ENCODE results near the gene ADA.

ADA gene

GRCh38 chr20:44664131-44664530, 12.6 kb upstream of the ADA start:
- no peak for TF ChIP-seq SIN3A (IDR thresholded peaks at IDR 0.05; ENCODE audit: borderline replicate concordance, insufficient read depth, low read length)
- TF ChIP-seq TAF1 (IDR thresholded peaks at IDR 0.05; ENCODE audit: borderline replicate concordance, insufficient read depth, low read length): no peak
- TF ChIP-seq FOXP2 (optimal IDR thresholded peaks at IDR 0.05; ENCODE audit: borderline replicate concordance, extremely low read depth, extremely low read length, insufficient read depth): no peak
- no peak for TF ChIP-seq POLR2AphosphoS5 (IDR thresholded peaks at IDR 0.05; ENCODE audit: low read depth, low read length)
- no peak for TF ChIP-seq REST (IDR thresholded peaks at IDR 0.05; ENCODE audit: insufficient read depth in 1 of 2, low read depth in 2 of 2, low read length in 2 of 2)

- TF ChIP-seq FOXP2 (optimal IDR thresholded peaks at IDR 0.05; ENCODE audit: borderline replicate concordance, extremely low read depth, extremely low read length, insufficient read depth) (no peak), TAF1 (IDR thresholded peaks at IDR 0.05; ENCODE audit: borderline replicate concordance, insufficient read depth, low read length) (no peak), SIN3A (IDR thresholded peaks at IDR 0.05; ENCODE audit: borderline replicate concordance, insufficient read depth, low read length) (no peak), POLR2AphosphoS5 (IDR thresholded peaks at IDR 0.05; ENCODE audit: low read depth, low read length) (no peak), REST (IDR thresholded peaks at IDR 0.05; ENCODE audit: insufficient read depth in 1 of 2, low read depth in 2 of 2, low read length in 2 of 2) (no peak)
Measured at GRCh38 chr20:44662261-44662660, 10.8 kb upstream of the ADA start.

- TF ChIP-seq TAF1 (IDR thresholded peaks at IDR 0.05; ENCODE audit: borderline replicate concordance, insufficient read depth, low read length): no peak
- no peak for TF ChIP-seq SIN3A (IDR thresholded peaks at IDR 0.05; ENCODE audit: borderline replicate concordance, insufficient read depth, low read length)
- no peak for TF ChIP-seq FOXP2 (optimal IDR thresholded peaks at IDR 0.05; ENCODE audit: borderline replicate concordance, extremely low read depth, extremely low read length, insufficient read depth)
Measured at GRCh38 chr20:44660581-44660980, 9.1 kb upstream of the ADA start.

GRCh38 chr20:44659931-44660330, 8.4 kb upstream of the ADA start:
- no peak for TF ChIP-seq SIN3A (IDR thresholded peaks at IDR 0.05; ENCODE audit: borderline replicate concordance, insufficient read depth, low read length)

- TF ChIP-seq REST (IDR thresholded peaks at IDR 0.05; ENCODE audit: insufficient read depth in 1 of 2, low read depth in 2 of 2, low read length in 2 of 2): no peak
- TF ChIP-seq POLR2AphosphoS5 (IDR thresholded peaks at IDR 0.05; ENCODE audit: low read depth, low read length): no peak
- TF ChIP-seq TAF1 (IDR thresholded peaks at IDR 0.05; ENCODE audit: borderline replicate concordance, insufficient read depth, low read length): no peak
- no peak for TF ChIP-seq FOXP2 (optimal IDR thresholded peaks at IDR 0.05; ENCODE audit: borderline replicate concordance, extremely low read depth, extremely low read length, insufficient read depth)
- TF ChIP-seq SIN3A (IDR thresholded peaks at IDR 0.05; ENCODE audit: borderline replicate concordance, insufficient read depth, low read length): no peak
Measured at GRCh38 chr20:44658810-44659209, 7.3 kb upstream of the ADA start.

GRCh38 chr20:44657875-44658274, 6.4 kb upstream of the ADA start:
- no peak for TF ChIP-seq TAF1 (IDR thresholded peaks at IDR 0.05; ENCODE audit: borderline replicate concordance, insufficient read depth, low read length)
- no peak for TF ChIP-seq FOXP2 (optimal IDR thresholded peaks at IDR 0.05; ENCODE audit: borderline replicate concordance, extremely low read depth, extremely low read length, insufficient read depth)
- no peak for TF ChIP-seq REST (IDR thresholded peaks at IDR 0.05; ENCODE audit: insufficient read depth in 1 of 2, low read depth in 2 of 2, low read length in 2 of 2)
- no peak for TF ChIP-seq SIN3A (IDR thresholded peaks at IDR 0.05; ENCODE audit: borderline replicate concordance, insufficient read depth, low read length)
- TF ChIP-seq POLR2AphosphoS5 (IDR thresholded peaks at IDR 0.05; ENCODE audit: low read depth, low read length): no peak

All from PFSK-1 (cell line).